ENCODE measurements around the gene ALG12. TPM values are rescaled to one million over a fixed set of nuclear protein-coding genes. Genes with fewer than 3 reads are reported as not detected.

Gene ALG12
- total and polyA plus RNA-seq, 2 experiments from 2014 or later, result 18.7 to 23.3 TPM

- no peaks in the 10 kb centered on the region for H3K9me2 ChIP-seq (ENCODE audit: insufficient read depth)
- ATAC-seq, result no peak
- no peaks in the 10 kb centered on the region for H3K36me3 ChIP-seq (ENCODE audit: insufficient read depth)
- H3K4me3 ChIP-seq, result no peak overlapping the region
- peaks cover 45% of the 10 kb centered on the region for H3K36me3 Mint-ChIP-seq (ENCODE audit: low read depth)
- H3K27ac Mint-ChIP-seq, result no peak overlapping the region
- no peak overlapping the region for H2AFZ ChIP-seq
- H3K27me3 Mint-ChIP-seq (ENCODE audit: insufficient read depth, low read depth, poor library complexity), result peaks cover 6% of the 10 kb centered on the region
- peaks cover 23% of the 10 kb centered on the region for H4K20me1 ChIP-seq (replicated peaks; ENCODE audit: insufficient read depth)
- H3K4me3 Mint-ChIP-seq, result no peak overlapping the region
- no peaks in the 10 kb centered on the region for H3F3A ChIP-seq (replicated peaks; ENCODE audit: low read depth)
- TF ChIP-seq EZH2 (IDR thresholded peaks at IDR 0.05; ENCODE audit: low read depth, unreplicated experiment) (no peak), EZH2phosphoT487 (IDR thresholded peaks at IDR 0.05; ENCODE audit: unreplicated experiment) (no peak), CREB1 (CRISPR knock-in tag; IDR thresholded peaks at IDR 0.05; ENCODE audit: low read depth) (no peak)
- H3K27me3 ChIP-seq (ENCODE audit: insufficient read depth), result no peaks in the 10 kb centered on the region
- peaks cover 91% of the 10 kb centered on the region for H3K79me2 ChIP-seq (replicated peaks; ENCODE audit: insufficient read depth)
- no peaks in the 10 kb centered on the region for H3K4me1 ChIP-seq (ENCODE audit: insufficient read depth)
- no peak overlapping the region for H3K27ac ChIP-seq (ENCODE audit: low read depth)
- DNase-seq (ENCODE audit: low spot score), result no peak
- peaks cover 19% of the 10 kb centered on the region for H3K9me3 Mint-ChIP-seq
- peaks cover 10% of the 10 kb centered on the region; the same call in 2 of the 3 replicates for H3K4me1 Mint-ChIP-seq
- H3K4me2 ChIP-seq, result no peak overlapping the region
Observed at GRCh38 chr22:49877642-49878041, 40.6 kb downstream of the ALG12 start.

GRCh38 chr22:49873228-49873940 is 44.9 kb downstream of the ALG12 start:
- H3K4me3 ChIP-seq, result no peak overlapping the region
- no peak overlapping the region for H3K4me3 Mint-ChIP-seq
- no peaks in the 10 kb centered on the region; the same call in 1 of the 2 replicates for H3F3A ChIP-seq (replicated peaks; ENCODE audit: low read depth)
- no peak for DNase-seq (ENCODE audit: low spot score)
- H3K36me3 Mint-ChIP-seq (ENCODE audit: low read depth), result peaks cover 55% of the 10 kb centered on the region
- H3K4me1 ChIP-seq (ENCODE audit: insufficient read depth), result no peaks in the 10 kb centered on the region
- no peaks in the 10 kb centered on the region for H3K36me3 ChIP-seq (ENCODE audit: insufficient read depth)
- no peaks in the 10 kb centered on the region for H3K4me1 Mint-ChIP-seq
- H2AFZ ChIP-seq, result no peak overlapping the region
- H3K4me2 ChIP-seq, result no peak overlapping the region
- ATAC-seq, result no peak
- H3K27ac Mint-ChIP-seq, result no peak overlapping the region
- peaks cover 36% of the 10 kb centered on the region for H4K20me1 ChIP-seq (replicated peaks; ENCODE audit: insufficient read depth)
- H3K9me3 Mint-ChIP-seq, result peaks cover 24% of the 10 kb centered on the region
- H3K27me3 ChIP-seq (ENCODE audit: insufficient read depth), result no peaks in the 10 kb centered on the region
- peaks cover 2% of the 10 kb centered on the region for H3K27me3 Mint-ChIP-seq (ENCODE audit: insufficient read depth, low read depth, poor library complexity)
- H3K27ac ChIP-seq (ENCODE audit: low read depth), result no peak overlapping the region
- H3K9me2 ChIP-seq (ENCODE audit: insufficient read depth), result peaks cover 4% of the 10 kb centered on the region; the same call in 1 of the 2 replicates
- peaks cover 95% of the 10 kb centered on the region for H3K79me2 ChIP-seq (replicated peaks; ENCODE audit: insufficient read depth)
- TF ChIP-seq CREB1 (CRISPR knock-in tag; IDR thresholded peaks at IDR 0.05; ENCODE audit: low read depth) (no peak), EZH2 (IDR thresholded peaks at IDR 0.05; ENCODE audit: low read depth, unreplicated experiment) (no peak), ZNF331 (CRISPR knock-in tag; IDR thresholded peaks at IDR 0.05; ENCODE audit: low read depth) (no peak), CTCF (conservative IDR thresholded peaks at IDR 0.05; ENCODE audit: low read depth in 2 of 2) (no peak), ZNF462 (CRISPR knock-in tag; IDR thresholded peaks at IDR 0.05) (no peak), ETS1 (IDR thresholded peaks at IDR 0.05) (no peak)

All from GM23338 (cell line).